SK-N-SH (cell line): Measurements from ENCODE around the gene CARD6. TPM values are rescaled to one million over a fixed set of nuclear protein-coding genes. Genes with fewer than 3 reads are reported as not detected.
"Not testable (repeated sequence)": the region's sequence is repeated elsewhere in the genome, so short reads cannot be mapped to it uniquely, and the experiment has no call there.

Experiments
- CTCF ChIA-PET: fragments of 300-600, 350-600 bp; formaldehyde crosslinking; extraction: SDS; loops from one replicate; lab custom pipeline; 2021; lab: Yijun Ruan, JAX
- POLR2A ChIA-PET: fragments of 350-600 bp; sonication (Branson Sonifier 250); formaldehyde crosslinking; extraction: SDS; loops from one replicate; lab custom pipeline; 2020; ENCODE audit warnings: antibody characterized with exemption, inconsistent platforms; lab: Yijun Ruan, JAX
- DNase-seq: peaks from one replicate; pipeline ENCODE4 v3.0.0; 2012
- H2AFZ ChIP-seq: fragments of 200-600 bp; sonication (generic); 2 replicates; pipeline ENCODE4 v1.8.1; 2016; ENCODE audit warnings: antibody characterized with exemption, mild to moderate bottlenecking, low read depth
- H3F3A ChIP-seq: fragments of 200-600 bp; sonication (generic); replicated peaks from 2 replicates; pipeline ENCODE3; 2016; ENCODE audit warnings: antibody characterized with exemption, mild to moderate bottlenecking; ENCODE audit not compliant: insufficient read depth
- H3K27ac ChIP-seq, 2 experiments: fragments of 200-500 bp in 1 of 2; fragments of 200-600 bp in 1 of 2; sonication (Bioruptor generic) in 1 of 2; sonication (generic), shearing (Covaris generic) in 1 of 2; 2 replicates each; pipeline versions ENCODE4 v1.5.1 to v1.6.1; 2014 to 2016; ENCODE audit warnings: low read depth in 2 of 2, inconsistent platforms in 1 of 2, low read length in 1 of 2, mild to moderate bottlenecking in 1 of 2, mixed read lengths in 1 of 2
- H3K27me3 ChIP-seq: fragments of 200-600 bp; sonication (generic), shearing (Covaris generic); 2 replicates; pipeline ENCODE4 v1.6.1; 2016; ENCODE audit warnings: mixed run types; ENCODE audit not compliant: insufficient read depth
- H3K36me3 ChIP-seq, 2 experiments: fragments of 200-500 bp in 1 of 2; fragments of 200-600 bp in 1 of 2; sonication (Bioruptor generic) in 1 of 2; sonication (generic) in 1 of 2; replicated peaks in 1 of 2; 2 replicates each; pipeline versions ENCODE3 to v1.5.1; 2014 to 2016; ENCODE audit warnings: low read length in 1 of 2, mild to moderate bottlenecking in 1 of 2; ENCODE audit not compliant: insufficient read depth in 2 of 2, control insufficient read depth in 1 of 2
- H3K4me1 ChIP-seq, 2 experiments: fragments of 200-500 bp in 1 of 2; fragments of 200-600 bp in 1 of 2; sonication (Bioruptor generic) in 1 of 2; sonication (generic), shearing (Covaris generic) in 1 of 2; 2 replicates each; pipeline versions ENCODE4 v1.5.1 to v1.6.1; 2014 to 2016; ENCODE audit warnings: low read depth in 1 of 2, low read length in 1 of 2, mixed run types in 1 of 2; ENCODE audit not compliant: insufficient read depth in 2 of 2, control insufficient read depth in 1 of 2
- H3K4me2 ChIP-seq: fragments of 200-600 bp; sonication (generic), shearing (Covaris generic); 2 replicates; pipeline ENCODE4 v1.6.1; 2017; ENCODE audit warnings: mixed run types
- H3K4me3 ChIP-seq, 2 experiments: fragments of 200-500 bp in 1 of 2; fragments of 200-600 bp in 1 of 2; sonication (Bioruptor generic) in 1 of 2; sonication (generic), shearing (Covaris generic) in 1 of 2; 2 replicates each; pipeline versions ENCODE4 v1.5.1 to v1.8.1; 2014 to 2016; ENCODE audit warnings: low read depth in 2 of 2, inconsistent platforms in 1 of 2, low read length in 1 of 2, mild to moderate bottlenecking in 1 of 2, mixed read lengths in 1 of 2, moderate library complexity in 1 of 2
- H3K79me2 ChIP-seq: fragments of 200-600 bp; sonication (generic); 2 replicates; pipeline ENCODE4 v1.8.1; 2017; ENCODE audit warnings: mild to moderate bottlenecking; ENCODE audit not compliant: insufficient read depth
- H3K9ac ChIP-seq: fragments of 200-600 bp; sonication (generic); 2 replicates; pipeline ENCODE4 v1.6.1; 2017; ENCODE audit warnings: mixed run types
- H3K9me2 ChIP-seq: fragments of 200-600 bp; sonication (generic); 2 replicates; pipeline ENCODE4 v1.6.1; 2017; ENCODE audit warnings: mixed run types
- H3K9me3 ChIP-seq: fragments of 200-600 bp; sonication (generic); 2 replicates; pipeline ENCODE4 v1.6.1; 2017; ENCODE audit warnings: mixed run types, mild to moderate bottlenecking, moderate library complexity
- H4K20me1 ChIP-seq: fragments of 200-600 bp; sonication (generic); 2 replicates; pipeline ENCODE4 v1.6.1; 2017; ENCODE audit warnings: mild to moderate bottlenecking, mixed run types; ENCODE audit not compliant: insufficient read depth
- ELF1 ChIP-seq: IDR thresholded peaks from 2 replicates; pipeline ENCODE4 v1.4.0; 2012
- FOSL2 ChIP-seq: IDR thresholded peaks from 2 replicates; pipeline ENCODE4 v1.4.0; 2012; ENCODE audit warnings: low read depth, mild to moderate bottlenecking, moderate library complexity, borderline replicate concordance
- FOXM1 ChIP-seq: IDR thresholded peaks from 2 replicates; pipeline ENCODE4 v1.4.0; 2012; ENCODE audit warnings: low read depth, mild to moderate bottlenecking
- JUND ChIP-seq: IDR thresholded peaks from 2 replicates; pipeline ENCODE4 v1.4.0; 2012
- MEF2A ChIP-seq: IDR thresholded peaks from 2 replicates; pipeline ENCODE4 v1.4.0; 2012; ENCODE audit warnings: low read depth, borderline replicate concordance
- POLR2AphosphoS5 ChIP-seq: IDR thresholded peaks from 2 replicates; pipeline ENCODE4 v1.6.1; 2012; ENCODE audit warnings: low read depth, low read length
- RCOR1 ChIP-seq: fragments of 150-350 bp; IDR thresholded peaks from 2 replicates; pipeline ENCODE4 v1.6.1; 2017; ENCODE audit warnings: antibody characterized with exemption, low read length
- SMC3 ChIP-seq: IDR thresholded peaks from 2 replicates; pipeline ENCODE4 v1.6.1; 2012; ENCODE audit warnings: low read depth, low read length, improper control_type of control experiment
- TAF1 ChIP-seq: IDR thresholded peaks from 2 replicates; pipeline ENCODE4 v1.6.1; 2012; ENCODE audit warnings: low read depth, mild to moderate bottlenecking, low read length, moderate library complexity, borderline replicate concordance
- TEAD4 ChIP-seq: IDR thresholded peaks from 2 replicates; pipeline ENCODE4 v1.4.0; 2012; ENCODE audit warnings: mild to moderate bottlenecking, borderline replicate concordance; ENCODE audit not compliant: insufficient read depth
- USF1 ChIP-seq: IDR thresholded peaks from 2 replicates; pipeline ENCODE4 v1.4.0; 2012; ENCODE audit warnings: low read depth, borderline replicate concordance
- YY1 ChIP-seq: IDR thresholded peaks from 2 replicates; pipeline ENCODE4 v1.4.0; 2012; ENCODE audit warnings: low read depth, mild to moderate bottlenecking
- WGBS: methylation state at CpG from one replicate; pipeline ENCODE4 v1.1.6; 2017; ENCODE audit warnings: low lambda C conversion rate; 5-methylcytosine and 5-hydroxymethylcytosine counted together
- polyA plus RNA-seq, 3 experiments: library from polyadenylated mRNA; depleted of rRNA; stranded (reverse); fragments of >200 nt; gene quantifications; 2 replicates each; pipeline ENCODE4 v1.2.3, GENCODE V29; 2012
- TF ChIP-seq, protein P1 (sequence below): IDR thresholded peaks from 2 replicates; pipeline ENCODE4; 2012
- TF ChIP-seq, protein P2 (sequence below): fragments of 150-350 bp; IDR thresholded peaks from 2 replicates; pipeline ENCODE4 v1.6.1; 2017; ENCODE audit warnings: antibody characterized with exemption, low read length, low read depth, borderline replicate concordance
- TF ChIP-seq, protein P3 (sequence below): IDR thresholded peaks from 2 replicates; pipeline ENCODE4 v1.4.0; 2012; ENCODE audit warnings: low read depth, borderline replicate concordance
- TF ChIP-seq, protein P4 (sequence below): fragments of 200-600 bp; sonication (generic); IDR thresholded peaks from 2 replicates; pipeline ENCODE4 v1.6.1; 2017; ENCODE audit warnings: antibody characterized with exemption, mild to moderate bottlenecking, moderate library complexity
- TF ChIP-seq, protein P5 (sequence below): fragments of 150-350 bp; IDR thresholded peaks from 2 replicates; pipeline ENCODE4 v1.6.1; 2016; ENCODE audit warnings: mild to moderate bottlenecking, low read depth, low read length

Gene CARD6
- polyA plus RNA-seq, 1 of the 3 experiments (the other 2 are of a cell fraction), result 0.03 TPM

DNA sequence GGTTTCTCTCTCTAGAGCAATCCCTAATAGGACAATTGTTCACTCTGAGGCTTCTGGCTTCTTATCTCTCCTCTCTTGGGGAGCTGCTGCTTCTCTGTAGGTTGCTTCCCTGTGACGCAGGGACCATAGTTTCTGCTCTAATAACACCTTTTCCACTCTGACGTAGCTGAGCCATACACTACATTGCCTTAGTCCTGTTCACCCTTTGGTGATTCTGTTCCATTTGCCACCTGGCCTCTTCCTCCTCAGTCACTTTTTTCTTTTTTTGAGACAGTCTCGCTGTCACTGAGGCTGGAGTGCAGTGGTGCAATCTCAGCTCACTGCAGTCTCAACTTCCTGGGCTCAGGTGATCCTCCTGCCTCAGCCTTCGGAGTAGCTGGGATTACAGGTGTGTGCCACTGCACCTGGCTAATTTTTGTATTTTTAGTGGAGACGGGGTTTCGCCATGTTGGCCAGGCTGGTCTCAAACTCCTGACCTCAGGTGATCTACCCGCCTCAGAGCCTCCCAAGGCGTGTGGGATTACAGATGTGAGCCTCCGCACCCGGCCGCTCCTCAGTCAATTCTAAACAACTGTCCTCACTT is 15.6 kb upstream of the CARD6 start:
- not testable (repeated sequence) for H3K9me3 ChIP-seq, H3K4me1 ChIP-seq, H3K9me2 ChIP-seq, H3K4me2 ChIP-seq, H3K27me3 ChIP-seq, H3K9ac ChIP-seq, DNase-seq
- Histone ChIP-seq H3K36me3 (peaks cover 37 to 43% of the 10 kb centered on the region in 2 experiments), H3F3A (peaks cover 67% of the 10 kb centered on the region), H4K20me1 (peaks cover 50% of the 10 kb centered on the region), H3K27ac (peak overlapping the region in 1 of 2 experiments; percentile 9; a peak in 1 of 4 replicates), H3K79me2 (peaks cover 23% of the 10 kb centered on the region; the same call in 1 of the 2 replicates)
- WGBS, result 94% methylated on average over 11 of the region's 11 CpGs
- POLR2A ChIA-PET, result interaction anchor here (1.1 to 1.3 kb wide), 2 partner anchors 10 to 13 kb away, joined by 3 to 4 read pairs; partner anchors contain the start of gene RPL37
- peak; percentile 49 for TF ChIP-seq POLR2AphosphoS5
- TF ChIP-seq, all 33 proteins: peak for 1; not testable (repeated sequence) for 32
- CTCF ChIA-PET, H2AFZ ChIP-seq, H3K4me3 ChIP-seq: not testable (repeated sequence)

- no peak for DNase-seq
- H3F3A ChIP-seq, result peaks cover 78% of the 10 kb centered on the region
- no peak overlapping the region for H3K4me2 ChIP-seq
- H3K9me2 ChIP-seq, result no peaks in the 10 kb centered on the region
- POLR2A ChIA-PET, result interaction anchor here (1.1 to 1.3 kb wide), 3 partner anchors 9 to 28 kb away, joined by 3 to 4 read pairs (median 4); partner anchors contain the start of genes PRKAA1 and RPL37
- peaks cover 48 to 52% of the 10 kb centered on the region in 2 experiments for H3K36me3 ChIP-seq
- H3K9me3 ChIP-seq, result no peaks in the 10 kb centered on the region
- CTCF ChIA-PET, result no interaction called here
- H3K27me3 ChIP-seq, result no peaks in the 10 kb centered on the region
- WGBS, result 90% methylated on average over 5 of the region's 5 CpGs
- no peak overlapping the region for H2AFZ ChIP-seq
- no peak overlapping the region for H3K9ac ChIP-seq
- H3K4me3 ChIP-seq, result no peak overlapping the region
- H3K4me1 ChIP-seq, result peaks cover 0 to 3% of the 10 kb centered on the region in 2 experiments; a peak in 2 of 4 replicates
- H4K20me1 ChIP-seq, result peaks cover 61% of the 10 kb centered on the region
- peaks cover 34% of the 10 kb centered on the region; the same call in 1 of the 2 replicates for H3K79me2 ChIP-seq
- H3K27ac ChIP-seq, result peak overlapping the region in 1 of 2 experiments; percentile 5; a peak in 2 of 4 replicates
- no peak for TF ChIP-seq FOXM1
- TF ChIP-seq, protein P1, sequence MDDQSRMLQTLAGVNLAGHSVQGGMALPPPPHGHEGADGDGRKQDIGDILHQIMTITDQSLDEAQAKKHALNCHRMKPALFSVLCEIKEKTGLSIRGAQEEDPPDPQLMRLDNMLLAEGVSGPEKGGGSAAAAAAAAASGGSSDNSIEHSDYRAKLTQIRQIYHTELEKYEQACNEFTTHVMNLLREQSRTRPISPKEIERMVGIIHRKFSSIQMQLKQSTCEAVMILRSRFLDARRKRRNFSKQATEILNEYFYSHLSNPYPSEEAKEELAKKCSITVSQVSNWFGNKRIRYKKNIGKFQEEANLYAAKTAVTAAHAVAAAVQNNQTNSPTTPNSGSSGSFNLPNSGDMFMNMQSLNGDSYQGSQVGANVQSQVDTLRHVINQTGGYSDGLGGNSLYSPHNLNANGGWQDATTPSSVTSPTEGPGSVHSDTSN, result no peak
- no peak for TF ChIP-seq TEAD4
- no peak for TF ChIP-seq FOSL2
- no peak for TF ChIP-seq YY1
- no peak for TF ChIP-seq POLR2AphosphoS5
- TF ChIP-seq, protein P2, sequence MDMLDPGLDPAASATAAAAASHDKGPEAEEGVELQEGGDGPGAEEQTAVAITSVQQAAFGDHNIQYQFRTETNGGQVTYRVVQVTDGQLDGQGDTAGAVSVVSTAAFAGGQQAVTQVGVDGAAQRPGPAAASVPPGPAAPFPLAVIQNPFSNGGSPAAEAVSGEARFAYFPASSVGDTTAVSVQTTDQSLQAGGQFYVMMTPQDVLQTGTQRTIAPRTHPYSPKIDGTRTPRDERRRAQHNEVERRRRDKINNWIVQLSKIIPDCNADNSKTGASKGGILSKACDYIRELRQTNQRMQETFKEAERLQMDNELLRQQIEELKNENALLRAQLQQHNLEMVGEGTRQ, result no peak
- TF ChIP-seq SMC3, result no peak
- TF ChIP-seq ELF1, result no peak
- TF ChIP-seq RCOR1, result no peak
- TF ChIP-seq MEF2A, result no peak
- no peak for TF ChIP-seq JUND
- no peak for TF ChIP-seq TAF1
- TF ChIP-seq, protein P3, sequence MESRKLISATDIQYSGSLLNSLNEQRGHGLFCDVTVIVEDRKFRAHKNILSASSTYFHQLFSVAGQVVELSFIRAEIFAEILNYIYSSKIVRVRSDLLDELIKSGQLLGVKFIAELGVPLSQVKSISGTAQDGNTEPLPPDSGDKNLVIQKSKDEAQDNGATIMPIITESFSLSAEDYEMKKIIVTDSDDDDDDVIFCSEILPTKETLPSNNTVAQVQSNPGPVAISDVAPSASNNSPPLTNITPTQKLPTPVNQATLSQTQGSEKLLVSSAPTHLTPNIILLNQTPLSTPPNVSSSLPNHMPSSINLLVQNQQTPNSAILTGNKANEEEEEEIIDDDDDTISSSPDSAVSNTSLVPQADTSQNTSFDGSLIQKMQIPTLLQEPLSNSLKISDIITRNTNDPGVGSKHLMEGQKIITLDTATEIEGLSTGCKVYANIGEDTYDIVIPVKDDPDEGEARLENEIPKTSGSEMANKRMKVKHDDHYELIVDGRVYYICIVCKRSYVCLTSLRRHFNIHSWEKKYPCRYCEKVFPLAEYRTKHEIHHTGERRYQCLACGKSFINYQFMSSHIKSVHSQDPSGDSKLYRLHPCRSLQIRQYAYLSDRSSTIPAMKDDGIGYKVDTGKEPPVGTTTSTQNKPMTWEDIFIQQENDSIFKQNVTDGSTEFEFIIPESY, result no peak
- TF ChIP-seq, protein P4, sequence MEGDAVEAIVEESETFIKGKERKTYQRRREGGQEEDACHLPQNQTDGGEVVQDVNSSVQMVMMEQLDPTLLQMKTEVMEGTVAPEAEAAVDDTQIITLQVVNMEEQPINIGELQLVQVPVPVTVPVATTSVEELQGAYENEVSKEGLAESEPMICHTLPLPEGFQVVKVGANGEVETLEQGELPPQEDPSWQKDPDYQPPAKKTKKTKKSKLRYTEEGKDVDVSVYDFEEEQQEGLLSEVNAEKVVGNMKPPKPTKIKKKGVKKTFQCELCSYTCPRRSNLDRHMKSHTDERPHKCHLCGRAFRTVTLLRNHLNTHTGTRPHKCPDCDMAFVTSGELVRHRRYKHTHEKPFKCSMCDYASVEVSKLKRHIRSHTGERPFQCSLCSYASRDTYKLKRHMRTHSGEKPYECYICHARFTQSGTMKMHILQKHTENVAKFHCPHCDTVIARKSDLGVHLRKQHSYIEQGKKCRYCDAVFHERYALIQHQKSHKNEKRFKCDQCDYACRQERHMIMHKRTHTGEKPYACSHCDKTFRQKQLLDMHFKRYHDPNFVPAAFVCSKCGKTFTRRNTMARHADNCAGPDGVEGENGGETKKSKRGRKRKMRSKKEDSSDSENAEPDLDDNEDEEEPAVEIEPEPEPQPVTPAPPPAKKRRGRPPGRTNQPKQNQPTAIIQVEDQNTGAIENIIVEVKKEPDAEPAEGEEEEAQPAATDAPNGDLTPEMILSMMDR, result no peak
- TF ChIP-seq, protein P5, sequence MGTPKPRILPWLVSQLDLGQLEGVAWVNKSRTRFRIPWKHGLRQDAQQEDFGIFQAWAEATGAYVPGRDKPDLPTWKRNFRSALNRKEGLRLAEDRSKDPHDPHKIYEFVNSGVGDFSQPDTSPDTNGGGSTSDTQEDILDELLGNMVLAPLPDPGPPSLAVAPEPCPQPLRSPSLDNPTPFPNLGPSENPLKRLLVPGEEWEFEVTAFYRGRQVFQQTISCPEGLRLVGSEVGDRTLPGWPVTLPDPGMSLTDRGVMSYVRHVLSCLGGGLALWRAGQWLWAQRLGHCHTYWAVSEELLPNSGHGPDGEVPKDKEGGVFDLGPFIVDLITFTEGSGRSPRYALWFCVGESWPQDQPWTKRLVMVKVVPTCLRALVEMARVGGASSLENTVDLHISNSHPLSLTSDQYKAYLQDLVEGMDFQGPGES, result no peak
- no peak for TF ChIP-seq USF1
Observed at GRCh38 chr5:40826489-40827187, 14.5 kb upstream of the CARD6 start.
